Thyroid gland (tissue), 4 donors: Measurements from ENCODE around the gene MAD2L1BP. TPM values are rescaled to one million over a fixed set of nuclear protein-coding genes. Genes with fewer than 3 reads are reported as not detected.

Experiments used
- DNase-seq, 2 donors: peaks; one replicate each; pipeline ENCODE4 v3.0.0-alpha.2; 2019
- H3K27ac ChIP-seq, 3 donors: fragments of 200-600 bp; sonication (generic); 1 replicate in 2 of 3; 2 replicates in 1 of 3; pipeline ENCODE4 v1.5.1; 2016 to 2019; ENCODE audit warnings: mild to moderate bottlenecking in 1 of 3, moderate library complexity in 1 of 3
- H3K27me3 ChIP-seq: fragments of 200-600 bp; sonication (generic); one replicate; pipeline ENCODE4 v1.5.1; 2019
- H3K36me3 ChIP-seq, 2 donors: fragments of 200-600 bp; sonication (generic); one replicate each; pipeline ENCODE4 v1.5.1; 2016 to 2019
- H3K4me1 ChIP-seq, 2 donors: fragments of 200-600 bp; sonication (generic); one replicate each; pipeline ENCODE4 v1.5.1; 2017 to 2019
- H3K4me3 ChIP-seq, 3 donors: fragments of 200-600 bp; sonication (generic); replicated peaks in 1 of 3; 1 replicate in 2 of 3; 2 replicates in 1 of 3; pipeline ENCODE4 v1.5.1; 2016; ENCODE audit warnings: mild to moderate bottlenecking in 1 of 3
- H3K9me3 ChIP-seq: fragments of 200-600 bp; sonication (generic); one replicate; pipeline ENCODE4 v1.5.1; 2017
- CTCF ChIP-seq, 6 experiments: fragments of 200-600 bp in 3 of 6; fragments of 450-650 bp in 3 of 6; sonication (generic) in 3 of 6; IDR thresholded peaks; one replicate each; pipeline ENCODE4 v1.5.1; 2016 to 2019; ENCODE audit warnings: antibody characterized with exemption in 6 of 6, mild to moderate bottlenecking in 2 of 6, inconsistent platforms in 1 of 6, moderate library complexity in 1 of 6
- POLR2A ChIP-seq, 2 donors: fragments of 450-650 bp; IDR thresholded peaks; one replicate each; pipeline ENCODE4 v1.6.1; 2017; ENCODE audit warnings: antibody characterized with exemption in 2 of 2, mild to moderate bottlenecking in 2 of 2, moderate library complexity in 1 of 2
- WGBS, 2 donors: methylation state at CpG; one replicate each; pipeline ENCODE4 v1.1.5; 2017; 5-methylcytosine and 5-hydroxymethylcytosine counted together
- intact Hi-C: fragments of 100-400 bp; cut with DNase I; formaldehyde crosslinking; loops from one replicate; pipeline ENCODE4 v1.15.1; 2023
- total RNA-seq, 4 donors: library from RNA; depleted of rRNA; stranded (reverse); fragments of >200 nt; gene quantifications; one replicate each; pipeline ENCODE4 v1.2.3, GENCODE V29; 2016

MAD2L1BP gene
- total RNA-seq, 4 donors from 2014 or later = 15.9 to 54.8 (median 20.4) TPM

DNA sequence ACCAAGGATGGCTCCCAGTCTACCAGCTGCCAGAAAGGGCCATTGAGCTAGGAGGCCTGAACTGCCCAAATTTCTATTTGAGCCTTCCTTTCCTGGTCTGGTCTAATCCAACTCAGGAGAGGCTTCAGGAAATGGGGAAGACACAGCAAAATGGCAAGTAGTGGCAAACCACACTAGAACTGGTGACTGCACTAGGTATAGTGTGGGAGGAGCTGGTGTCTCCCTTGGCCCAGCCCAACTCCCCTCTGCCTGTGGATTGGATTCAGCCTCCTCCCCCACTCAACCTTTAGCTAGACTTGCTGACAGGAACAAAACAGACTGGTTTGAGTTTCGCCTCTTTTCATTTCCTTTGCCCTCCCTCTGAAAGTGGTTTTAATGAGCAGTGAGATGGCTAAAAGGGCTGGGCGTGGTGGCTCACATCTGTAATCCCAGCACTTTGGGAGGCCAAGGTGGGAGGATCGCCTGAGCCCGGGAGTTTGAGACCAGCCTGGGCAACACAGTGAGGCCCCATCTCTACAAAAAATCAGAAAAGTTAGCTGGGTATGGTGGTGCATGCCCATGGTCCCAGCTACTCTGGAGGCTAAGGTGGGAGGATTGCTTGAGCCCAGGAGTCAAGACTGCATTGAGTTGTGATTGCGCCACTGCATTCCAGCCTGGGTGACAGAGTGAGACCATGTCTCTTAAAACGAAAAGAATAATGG is 34.4 kb downstream of the MAD2L1BP start:
- H3K9me3 ChIP-seq = no peaks in the 10 kb centered on the region
- peak overlapping the region; percentile 65 to 95 (median 87) for H3K27ac ChIP-seq
- no peak for TF ChIP-seq CTCF (IDR thresholded peaks at IDR 0.05)
- no peak for TF ChIP-seq POLR2A (IDR thresholded peaks at IDR 0.05)
- WGBS, 2 donors = 68 to 81% methylated on average over 6 of the region's 6 CpGs
- H3K36me3 ChIP-seq = peaks cover 18 to 28% of the 10 kb centered on the region in 2 donors
- no peaks in the 10 kb centered on the region for H3K27me3 ChIP-seq
- intact Hi-C loops = loop anchor here (5.0 to 10.0 kb wide), 3 partner anchors 55 to 285 kb away; no protein-coding TSS in a partner anchor
- H3K4me3 ChIP-seq = no peak overlapping the region
- peak in 1 of 2 donors; percentile 20 for DNase-seq
- H3K4me1 ChIP-seq = peaks cover 25 to 34% of the 10 kb centered on the region in 2 donors

GRCh38 chr6:43670623-43670986 is 35.0 kb downstream of the MAD2L1BP start:
- H3K4me1 ChIP-seq = peaks cover 25 to 34% of the 10 kb centered on the region in 2 donors
- H3K27ac ChIP-seq = peak overlapping the region in 2 of 3 donors; percentile 65 to 87
- no peak for DNase-seq
- TF ChIP-seq POLR2A (IDR thresholded peaks at IDR 0.05) (no peak), CTCF (IDR thresholded peaks at IDR 0.05) (no peak)
- intact Hi-C loops = no loop called here
- peaks cover 23 to 32% of the 10 kb centered on the region in 2 donors for H3K36me3 ChIP-seq
- no peaks in the 10 kb centered on the region for H3K9me3 ChIP-seq
- H3K4me3 ChIP-seq = no peak overlapping the region
- no peaks in the 10 kb centered on the region for H3K27me3 ChIP-seq
- 94 to 98% methylated on average over 6 of the region's 6 CpGs for WGBS, 2 donors

DNA sequence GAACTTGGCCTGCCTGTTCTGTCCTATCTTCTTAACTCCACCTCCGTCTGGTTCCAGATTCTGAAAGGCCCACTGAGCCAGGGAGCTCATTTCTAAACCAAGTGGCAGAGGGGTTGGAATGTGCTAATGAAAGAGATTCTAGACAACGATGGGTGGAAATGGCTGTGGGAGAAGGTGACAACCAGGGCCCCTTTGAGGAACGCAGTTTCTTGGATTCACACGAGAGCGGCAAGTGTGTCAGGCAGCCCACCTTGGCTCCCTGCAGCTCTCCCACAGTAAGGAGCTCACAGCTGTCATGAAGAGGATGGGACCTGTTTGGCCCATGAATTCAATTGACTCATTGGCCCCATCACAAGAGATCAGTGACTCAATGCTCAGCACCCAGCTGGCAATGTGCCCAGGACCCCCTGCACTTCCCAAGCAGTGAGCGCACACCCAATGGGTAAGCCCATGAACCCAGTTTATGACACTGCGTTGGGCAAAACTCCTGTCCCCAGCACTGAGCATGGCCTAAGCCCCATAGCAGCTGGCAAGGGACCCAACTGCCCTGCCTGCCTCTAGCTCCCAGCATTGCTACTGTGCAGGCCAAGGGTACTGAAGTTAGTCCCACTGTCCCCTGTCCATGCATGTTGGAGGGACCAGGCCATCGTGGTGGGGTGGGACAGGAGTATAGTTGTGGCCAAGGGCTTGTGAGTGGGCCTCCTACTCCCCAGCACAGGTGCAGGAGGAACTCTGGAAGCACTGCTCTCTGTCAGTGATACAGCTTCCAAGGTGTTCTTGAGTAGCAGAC is 35.6 kb downstream of the MAD2L1BP start:
- Histone ChIP-seq H3K9me3 (no peaks in the 10 kb centered on the region), H3K36me3 (peaks cover 23 to 38% of the 10 kb centered on the region in 2 donors), H3K4me1 (peaks cover 25 to 34% of the 10 kb centered on the region in 2 donors), H3K27ac (peak overlapping the region in 1 of 3 donors; percentile 65), H3K4me3 (no peak overlapping the region), H3K27me3 (no peaks in the 10 kb centered on the region)
- intact Hi-C loops = no loop called here
- 94 to 97% methylated on average over 7 to 8 of the region's 8 CpGs for WGBS, 2 donors
- no peak for TF ChIP-seq CTCF (IDR thresholded peaks at IDR 0.05)
- TF ChIP-seq POLR2A (IDR thresholded peaks at IDR 0.05) = no peak
- no peak for DNase-seq

- no peaks in the 10 kb centered on the region for H3K9me3 ChIP-seq
- H3K36me3 ChIP-seq = peaks cover 30 to 45% of the 10 kb centered on the region in 2 donors
- WGBS, 2 donors = 84 to 85% methylated on average over 6 to 9 of the region's 16 CpGs
- TF ChIP-seq POLR2A (IDR thresholded peaks at IDR 0.05) = no peak
- no peak for TF ChIP-seq CTCF (IDR thresholded peaks at IDR 0.05)
- no peak overlapping the region for H3K4me3 ChIP-seq
- no peak overlapping the region for H3K27ac ChIP-seq
- no peaks in the 10 kb centered on the region for H3K27me3 ChIP-seq
- H3K4me1 ChIP-seq = peaks cover 24 to 32% of the 10 kb centered on the region in 2 donors
- intact Hi-C loops = no loop called here
- DNase-seq = no peak
These were observed 36.4 kb downstream of the MAD2L1BP start for GRCh38 chr6:43671801-43672690.
